OCI-LY1 (cell line): ENCODE measurements around the gene TCEAL5.

ENCODE experiments used
- H2AFZ ChIP-seq: fragments of 200-600 bp; sonication (generic), shearing (Covaris generic); 2 replicates; pipeline ENCODE4 v1.6.0; 2014; ENCODE audit warnings: antibody characterized with exemption, mild to moderate bottlenecking, low read length
- H3F3A ChIP-seq: fragments of 200-600 bp; sonication (generic), shearing (Covaris generic); 2 replicates; pipeline ENCODE4 v1.6.0; 2014; ENCODE audit warnings: mild to moderate bottlenecking, antibody characterized with exemption, low read length, moderate library complexity; ENCODE audit not compliant: insufficient read depth
- H3K27ac ChIP-seq: fragments of 200-600 bp; sonication (generic); 2 replicates; pipeline ENCODE4 v1.5.1; 2014; ENCODE audit warnings: low read length, mixed run types, mild to moderate bottlenecking, low read depth; ENCODE audit not compliant: poor library complexity, severe bottlenecking
- H3K27me3 ChIP-seq: fragments of 200-600 bp; sonication (generic); 2 replicates; pipeline ENCODE4 v1.6.0; 2014; ENCODE audit warnings: antibody characterized with exemption, mild to moderate bottlenecking, low read length, moderate library complexity; ENCODE audit not compliant: insufficient read depth
- H3K36me3 ChIP-seq: fragments of 200-600 bp; sonication (generic); 2 replicates; pipeline ENCODE4 v1.6.1; 2014; ENCODE audit warnings: mild to moderate bottlenecking, antibody characterized with exemption, low read length, moderate library complexity, mixed read lengths; ENCODE audit not compliant: insufficient read depth
- H3K4me1 ChIP-seq: fragments of 200-600 bp; sonication (generic); 2 replicates; pipeline ENCODE4 v1.5.1; 2014; ENCODE audit warnings: mild to moderate bottlenecking, low read length, moderate library complexity; ENCODE audit not compliant: insufficient read depth, severe bottlenecking
- H3K4me2 ChIP-seq: fragments of 200-600 bp; sonication (generic), shearing (Covaris generic); 2 replicates; pipeline ENCODE4 v1.6.1; 2014; ENCODE audit warnings: low read length
- H3K4me3 ChIP-seq: fragments of 200-600 bp; sonication (generic); 2 replicates; pipeline ENCODE4 v1.5.1; 2014; ENCODE audit warnings: low read length, low read depth, mild to moderate bottlenecking, mixed read lengths; ENCODE audit not compliant: poor library complexity, severe bottlenecking
- H3K79me2 ChIP-seq: fragments of 200-600 bp; shearing (Covaris generic); 2 replicates; pipeline ENCODE4 v1.6.1; 2016; ENCODE audit warnings: mixed run types, low read length, mixed read lengths; ENCODE audit not compliant: insufficient read depth
- H3K9ac ChIP-seq: fragments of 200-600 bp; sonication (generic), shearing (Covaris generic); 2 replicates; pipeline ENCODE4 v1.6.1; 2014; ENCODE audit warnings: mild to moderate bottlenecking, low read length, mixed read lengths
- H3K9me2 ChIP-seq: fragments of 200-600 bp; sonication (generic), shearing (Covaris generic); 2 replicates; pipeline ENCODE4 v1.6.1; 2014; ENCODE audit warnings: low read depth, mild to moderate bottlenecking, low read length, mixed read lengths
- H3K9me3 ChIP-seq: fragments of 200-600 bp; shearing (Covaris generic); 2 replicates; pipeline ENCODE4 v1.6.1; 2014; ENCODE audit warnings: low read length, mixed read lengths
- H4K20me1 ChIP-seq: fragments of 200-600 bp; sonication (generic), shearing (Covaris generic); 2 replicates; pipeline ENCODE4 v1.6.0; 2016; ENCODE audit warnings: mild to moderate bottlenecking, low read length; ENCODE audit not compliant: insufficient read depth
- EZH2 ChIP-seq: fragments of 200-600 bp; sonication (generic), shearing (Covaris generic); IDR thresholded peaks from 2 replicates; pipeline ENCODE4 v1.8.0; 2017; ENCODE audit warnings: borderline replicate concordance, mixed run types, mild to moderate bottlenecking, antibody characterized with exemption, low read length, moderate library complexity, mixed read lengths
- TF ChIP-seq, protein P1 (sequence below): fragments of 200-600 bp; sonication (generic), shearing (Covaris generic); IDR thresholded peaks from 2 replicates; pipeline ENCODE4 v1.5.1; 2017; ENCODE audit warnings: mild to moderate bottlenecking, antibody characterized with exemption, low read length, moderate library complexity, mixed read lengths

Gene TCEAL5, protein sequence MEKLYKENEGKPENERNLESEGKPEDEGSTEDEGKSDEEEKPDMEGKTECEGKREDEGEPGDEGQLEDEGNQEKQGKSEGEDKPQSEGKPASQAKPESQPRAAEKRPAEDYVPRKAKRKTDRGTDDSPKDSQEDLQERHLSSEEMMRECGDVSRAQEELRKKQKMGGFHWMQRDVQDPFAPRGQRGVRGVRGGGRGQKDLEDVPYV

DNA sequence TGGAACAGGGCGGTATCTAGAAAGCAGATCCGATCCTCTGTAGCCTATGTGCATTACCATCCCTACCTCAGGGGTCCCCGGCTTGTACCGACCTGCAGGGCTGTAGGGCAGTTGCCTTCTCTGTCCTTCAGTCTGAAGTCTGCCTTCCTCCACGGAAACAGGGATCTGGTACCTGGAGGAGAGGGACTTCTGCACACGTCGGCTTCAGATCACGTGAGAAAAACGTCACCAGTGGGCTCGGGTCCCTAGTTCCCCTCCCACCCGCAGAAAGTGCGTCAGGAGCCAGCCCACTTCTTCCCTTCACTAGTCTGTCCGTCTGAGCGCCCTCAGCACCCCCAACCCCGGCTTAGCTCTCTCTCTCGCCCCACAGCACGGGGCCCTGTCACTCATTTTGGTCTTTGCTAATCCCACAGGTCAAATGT lies at the start of gene TCEAL5:
TCEAL5 (minus strand) TSS at position 170 of the 422 bp plus-strand sequence. CDS start 2,187 bp downstream, outside the sequence.
- Histone ChIP-seq H3K9me2 (no peaks in the 10 kb centered on the region), H3K9me3 (no peaks in the 10 kb centered on the region), H3K4me1 (no peaks in the 10 kb centered on the region), H3F3A (no peaks in the 10 kb centered on the region), H3K36me3 (no peaks in the 10 kb centered on the region), H3K79me2 (no peaks in the 10 kb centered on the region), H3K27me3 (no peaks in the 10 kb centered on the region), H4K20me1 (no peaks in the 10 kb centered on the region), H3K9ac (no peak within 1 kb of the TSS), H2AFZ (no peak within 1 kb of the TSS), H3K4me3 (no peak within 1 kb of the TSS), H3K4me2 (no peak within 1 kb of the TSS), H3K27ac (no peak within 1 kb of the TSS)
- TF ChIP-seq, protein P1, sequence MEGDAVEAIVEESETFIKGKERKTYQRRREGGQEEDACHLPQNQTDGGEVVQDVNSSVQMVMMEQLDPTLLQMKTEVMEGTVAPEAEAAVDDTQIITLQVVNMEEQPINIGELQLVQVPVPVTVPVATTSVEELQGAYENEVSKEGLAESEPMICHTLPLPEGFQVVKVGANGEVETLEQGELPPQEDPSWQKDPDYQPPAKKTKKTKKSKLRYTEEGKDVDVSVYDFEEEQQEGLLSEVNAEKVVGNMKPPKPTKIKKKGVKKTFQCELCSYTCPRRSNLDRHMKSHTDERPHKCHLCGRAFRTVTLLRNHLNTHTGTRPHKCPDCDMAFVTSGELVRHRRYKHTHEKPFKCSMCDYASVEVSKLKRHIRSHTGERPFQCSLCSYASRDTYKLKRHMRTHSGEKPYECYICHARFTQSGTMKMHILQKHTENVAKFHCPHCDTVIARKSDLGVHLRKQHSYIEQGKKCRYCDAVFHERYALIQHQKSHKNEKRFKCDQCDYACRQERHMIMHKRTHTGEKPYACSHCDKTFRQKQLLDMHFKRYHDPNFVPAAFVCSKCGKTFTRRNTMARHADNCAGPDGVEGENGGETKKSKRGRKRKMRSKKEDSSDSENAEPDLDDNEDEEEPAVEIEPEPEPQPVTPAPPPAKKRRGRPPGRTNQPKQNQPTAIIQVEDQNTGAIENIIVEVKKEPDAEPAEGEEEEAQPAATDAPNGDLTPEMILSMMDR, result no peak
- no peak for TF ChIP-seq EZH2

DNA sequence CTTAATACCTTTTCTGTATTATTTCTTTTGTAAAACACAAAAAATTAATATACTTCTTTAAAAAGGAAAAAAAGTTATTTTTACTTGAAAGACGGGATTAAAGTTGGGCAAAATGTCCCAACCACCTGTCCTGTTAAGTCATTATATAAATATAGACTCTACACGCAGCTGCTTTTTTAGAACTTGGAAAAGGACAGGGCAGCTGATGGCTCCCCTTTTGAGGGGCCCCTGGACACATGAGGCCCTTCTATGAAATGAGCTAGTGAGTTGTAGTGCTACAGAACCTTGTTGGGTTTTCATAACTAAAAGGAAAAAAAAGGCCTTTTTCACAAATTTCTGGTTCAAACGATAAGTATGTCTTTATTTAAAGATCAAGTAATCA lies 34.8 kb upstream of the TCEAL5 start:
- Histone ChIP-seq H3K27me3 (no peaks in the 10 kb centered on the region), H3K9me2 (no peaks in the 10 kb centered on the region), H3K4me2 (peak overlapping the region; percentile 73; the same call in 1 of the 2 replicates), H2AFZ (peak overlapping the region; percentile 94; the same call in 1 of the 2 replicates), H3K79me2 (no peaks in the 10 kb centered on the region), H3K9me3 (no peaks in the 10 kb centered on the region), H3K4me1 (no peaks in the 10 kb centered on the region), H3F3A (no peaks in the 10 kb centered on the region), H3K9ac (no peak overlapping the region), H3K36me3 (no peaks in the 10 kb centered on the region), H3K27ac (no peak overlapping the region), H4K20me1 (no peaks in the 10 kb centered on the region), H3K4me3 (no peak overlapping the region)
- TF ChIP-seq EZH2, result no peak
- TF ChIP-seq, protein P1, result no peak

DNA sequence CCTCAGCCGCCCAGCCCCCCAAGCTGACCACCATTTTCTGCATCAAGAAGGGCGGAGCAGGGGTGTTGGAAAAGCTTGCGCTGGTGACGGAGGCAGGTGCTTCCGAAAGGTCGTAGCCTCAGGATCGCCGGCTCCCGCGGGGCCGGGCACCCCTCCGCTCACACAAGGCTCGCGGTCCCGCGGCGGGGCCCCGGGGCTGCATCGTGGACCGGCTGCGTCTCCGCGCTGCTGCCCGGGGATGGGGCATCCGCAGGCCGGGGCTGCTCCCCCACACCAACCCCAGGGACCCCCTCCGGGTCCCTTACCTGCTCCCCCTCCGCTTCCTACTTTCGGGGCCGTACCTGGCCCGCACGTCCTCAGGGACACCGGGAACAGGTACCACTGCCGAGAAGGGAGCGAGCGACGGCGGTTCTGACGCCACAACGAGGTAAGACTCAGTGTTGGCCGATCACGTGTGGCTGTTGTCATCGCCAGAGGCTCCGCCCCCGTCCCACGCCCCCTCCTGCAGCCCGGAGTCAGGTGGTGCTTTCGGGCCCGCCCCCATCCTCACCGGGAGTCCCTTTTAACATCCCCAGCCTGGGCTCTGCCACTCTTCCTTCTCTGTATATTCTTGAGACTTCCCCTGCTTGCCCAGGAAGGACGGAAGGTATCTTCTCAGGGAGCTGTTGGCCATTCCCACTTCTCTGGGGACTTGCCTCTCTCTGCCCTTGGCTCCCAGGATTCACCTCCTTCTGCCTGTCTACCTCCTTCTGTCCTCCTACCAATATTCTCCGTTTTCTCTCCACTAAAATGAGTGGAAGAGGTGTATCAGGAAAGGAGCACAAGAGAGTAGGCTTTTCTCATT lies 34.2 kb upstream of the TCEAL5 start, which contains the start of gene BEX2:
BEX2 (minus strand) TSS at position 436 of the 844 bp plus-strand sequence. CDS start 1,014 bp downstream, outside the sequence.
- H3K4me3 ChIP-seq, result peak within 1 kb of the TSS; percentile 82
- H3K9me2 ChIP-seq, result no peaks in the 10 kb centered on the region
- no peaks in the 10 kb centered on the region for H3K9me3 ChIP-seq
- peak within 1 kb of the TSS; percentile 94 for H2AFZ ChIP-seq
- no peaks in the 10 kb centered on the region for H3K4me1 ChIP-seq
- peak within 1 kb of the TSS; percentile 70 for H3K9ac ChIP-seq
- no peaks in the 10 kb centered on the region for H3K36me3 ChIP-seq
- no peaks in the 10 kb centered on the region for H4K20me1 ChIP-seq
- no peak within 1 kb of the TSS for H3K27ac ChIP-seq
- no peaks in the 10 kb centered on the region for H3F3A ChIP-seq
- H3K4me2 ChIP-seq, result peak within 1 kb of the TSS; percentile 73
- no peak for TF ChIP-seq EZH2
- TF ChIP-seq, protein P1, result no peak
- no peaks in the 10 kb centered on the region for H3K79me2 ChIP-seq
- no peaks in the 10 kb centered on the region for H3K27me3 ChIP-seq
